HG02571 (cell line): ENCODE measurements around the gene FGGY.
"Not testable (repeated sequence)": the region's sequence is repeated elsewhere in the genome, so short reads cannot be mapped to it uniquely, and the experiment has no call there.

Experiments
- ATAC-seq: cut with Tn5 transposase; IDR thresholded peaks from one replicate; pipeline ENCODE4 v1.9.1; 2021; ENCODE audit warnings: mild to moderate bottlenecking, moderate library complexity; ENCODE audit not compliant: unreplicated experiment

The FGGY gene

GRCh38 chr1:59690171-59690930 lies 393.5 kb downstream of the FGGY start:
- no peak for ATAC-seq

GRCh38 chr1:59691261-59691660 lies 394.4 kb downstream of the FGGY start:
- ATAC-seq: no peak

- no peak for ATAC-seq
Measured at GRCh38 chr1:59692591-59692990, 395.7 kb downstream of the FGGY start.

- ATAC-seq: no peak
Measured at GRCh38 chr1:59693406-59693805, 396.5 kb downstream of the FGGY start.

- ATAC-seq: no peak
Measured at GRCh38 chr1:59695252-59695651, 398.4 kb downstream of the FGGY start.

- no peak for ATAC-seq
Measured at GRCh38 chr1:59696421-59697115, 399.7 kb downstream of the FGGY start.

GRCh38 chr1:59697150-59697800 lies 400.4 kb downstream of the FGGY start:
- ATAC-seq: peak; percentile 47

GRCh38 chr1:59698386-59698785 lies 401.5 kb downstream of the FGGY start:
- no peak for ATAC-seq

GRCh38 chr1:59699227-59699847 lies 402.4 kb downstream of the FGGY start:
- ATAC-seq: no peak

- ATAC-seq: no peak
Measured at GRCh38 chr1:59701376-59701775, 404.5 kb downstream of the FGGY start.

- no peak for ATAC-seq
Measured at GRCh38 chr1:59703226-59703917, 406.5 kb downstream of the FGGY start.

- ATAC-seq: no peak
Measured at GRCh38 chr1:59703918-59704378, 407.1 kb downstream of the FGGY start.

- ATAC-seq: no peak
Measured at GRCh38 chr1:59704716-59705115, 407.8 kb downstream of the FGGY start.

- ATAC-seq: no peak
Measured at GRCh38 chr1:59705466-59706302, 408.8 kb downstream of the FGGY start.

- no peak for ATAC-seq
Measured at GRCh38 chr1:59706303-59706599, 409.4 kb downstream of the FGGY start.

GRCh38 chr1:59707178-59707791 lies 410.4 kb downstream of the FGGY start:
- no peak for ATAC-seq

- no peak for ATAC-seq
Measured at GRCh38 chr1:59709333-59709732, 412.4 kb downstream of the FGGY start.

- ATAC-seq: not testable (repeated sequence)
Measured at GRCh38 chr1:59710920-59711319, 414.0 kb downstream of the FGGY start.

- no peak for ATAC-seq
Measured at GRCh38 chr1:59714219-59714618, 417.3 kb downstream of the FGGY start.

GRCh38 chr1:59714966-59715365 lies 418.1 kb downstream of the FGGY start:
- no peak for ATAC-seq
